ENCODE results near the gene MCRS1.

DNA sequence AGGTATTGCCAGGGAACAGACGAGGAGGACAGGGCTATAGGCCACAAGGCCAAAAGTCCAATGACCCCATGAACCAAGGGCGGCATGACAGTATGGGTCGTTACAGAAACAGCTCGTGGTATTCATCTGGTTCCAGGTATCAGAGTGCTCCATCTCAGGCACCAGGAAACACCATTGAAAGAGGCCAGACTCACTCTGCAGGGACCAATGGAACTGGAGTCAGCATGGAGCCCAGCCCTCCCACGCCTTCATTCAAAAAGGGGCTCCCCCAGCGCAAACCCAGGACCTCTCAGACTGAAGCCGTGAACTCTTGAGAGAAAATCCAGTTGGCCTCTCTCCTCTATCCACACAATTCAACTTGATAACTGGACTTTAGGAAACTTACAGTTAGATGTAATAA is 42.0 kb downstream of the MCRS1 start:
- TF ChIP-seq SUZ12 (IDR thresholded peaks at IDR 0.05; ENCODE audit: extremely low read depth, insufficient read depth, insufficient read length) = no peak
- TF ChIP-seq ZNF274 (IDR thresholded peaks at IDR 0.05; ENCODE audit: low read depth, low read length) = no peak

All from NT2/D1 (cell line).